RWPE1 (cell line): ENCODE measurements around the gene TUBGCP6.

Experiments
- CTCF ChIA-PET: fragments of 350-600 bp; sonication (Branson Sonifier 250); formaldehyde crosslinking; extraction: SDS; loops from one replicate; lab custom pipeline; 2021; lab: Yijun Ruan, JAX
- POLR2A ChIA-PET: fragments of 400-600 bp; formaldehyde crosslinking; extraction: SDS; loops from one replicate; lab custom pipeline; 2020; ENCODE audit warnings: antibody characterized with exemption; ENCODE audit not compliant: low non-redundant PET; lab: Yijun Ruan, JAX
- DNase-seq: peaks from one replicate; pipeline ENCODE4 v3.0.0; 2012; ENCODE audit warnings: low spot score
- H3K27ac ChIP-seq: fragments of 450-650 bp; 2 replicates; pipeline ENCODE4 v1.5.1; 2017
- TF ChIP-seq, protein P1 (sequence below): fragments of 450-650 bp; conservative IDR thresholded peaks from 2 replicates; pipeline ENCODE4 v1.5.1; 2017; ENCODE audit warnings: low read depth, mild to moderate bottlenecking

TUBGCP6 gene

DNA sequence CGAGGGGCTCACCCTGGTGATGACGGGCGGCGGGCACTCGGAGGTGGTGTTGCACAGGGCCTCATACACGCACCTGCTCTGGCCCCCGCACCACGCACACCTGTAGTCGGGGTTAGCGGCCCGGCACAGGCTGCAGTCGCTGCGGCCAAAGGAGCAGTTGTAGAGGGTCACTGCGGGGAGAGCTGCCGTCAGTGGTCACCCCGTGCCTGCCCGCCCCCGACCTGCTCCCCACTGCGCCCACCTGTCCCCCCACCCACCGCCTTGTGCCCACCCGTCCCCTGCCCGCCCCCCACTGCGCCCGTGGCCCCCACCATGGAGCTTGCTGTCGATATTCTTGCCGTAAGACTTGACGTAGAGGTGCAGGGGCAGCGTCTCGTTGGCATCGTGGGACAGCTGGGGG, 39.0 kb upstream of the TUBGCP6 start:
- POLR2A ChIA-PET: no interaction called here
- TF ChIP-seq, protein P1, sequence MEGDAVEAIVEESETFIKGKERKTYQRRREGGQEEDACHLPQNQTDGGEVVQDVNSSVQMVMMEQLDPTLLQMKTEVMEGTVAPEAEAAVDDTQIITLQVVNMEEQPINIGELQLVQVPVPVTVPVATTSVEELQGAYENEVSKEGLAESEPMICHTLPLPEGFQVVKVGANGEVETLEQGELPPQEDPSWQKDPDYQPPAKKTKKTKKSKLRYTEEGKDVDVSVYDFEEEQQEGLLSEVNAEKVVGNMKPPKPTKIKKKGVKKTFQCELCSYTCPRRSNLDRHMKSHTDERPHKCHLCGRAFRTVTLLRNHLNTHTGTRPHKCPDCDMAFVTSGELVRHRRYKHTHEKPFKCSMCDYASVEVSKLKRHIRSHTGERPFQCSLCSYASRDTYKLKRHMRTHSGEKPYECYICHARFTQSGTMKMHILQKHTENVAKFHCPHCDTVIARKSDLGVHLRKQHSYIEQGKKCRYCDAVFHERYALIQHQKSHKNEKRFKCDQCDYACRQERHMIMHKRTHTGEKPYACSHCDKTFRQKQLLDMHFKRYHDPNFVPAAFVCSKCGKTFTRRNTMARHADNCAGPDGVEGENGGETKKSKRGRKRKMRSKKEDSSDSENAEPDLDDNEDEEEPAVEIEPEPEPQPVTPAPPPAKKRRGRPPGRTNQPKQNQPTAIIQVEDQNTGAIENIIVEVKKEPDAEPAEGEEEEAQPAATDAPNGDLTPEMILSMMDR: no peak
- peak overlapping the region; percentile 91 for H3K27ac ChIP-seq
- DNase-seq: no peak
- CTCF ChIA-PET: no interaction called here

DNA sequence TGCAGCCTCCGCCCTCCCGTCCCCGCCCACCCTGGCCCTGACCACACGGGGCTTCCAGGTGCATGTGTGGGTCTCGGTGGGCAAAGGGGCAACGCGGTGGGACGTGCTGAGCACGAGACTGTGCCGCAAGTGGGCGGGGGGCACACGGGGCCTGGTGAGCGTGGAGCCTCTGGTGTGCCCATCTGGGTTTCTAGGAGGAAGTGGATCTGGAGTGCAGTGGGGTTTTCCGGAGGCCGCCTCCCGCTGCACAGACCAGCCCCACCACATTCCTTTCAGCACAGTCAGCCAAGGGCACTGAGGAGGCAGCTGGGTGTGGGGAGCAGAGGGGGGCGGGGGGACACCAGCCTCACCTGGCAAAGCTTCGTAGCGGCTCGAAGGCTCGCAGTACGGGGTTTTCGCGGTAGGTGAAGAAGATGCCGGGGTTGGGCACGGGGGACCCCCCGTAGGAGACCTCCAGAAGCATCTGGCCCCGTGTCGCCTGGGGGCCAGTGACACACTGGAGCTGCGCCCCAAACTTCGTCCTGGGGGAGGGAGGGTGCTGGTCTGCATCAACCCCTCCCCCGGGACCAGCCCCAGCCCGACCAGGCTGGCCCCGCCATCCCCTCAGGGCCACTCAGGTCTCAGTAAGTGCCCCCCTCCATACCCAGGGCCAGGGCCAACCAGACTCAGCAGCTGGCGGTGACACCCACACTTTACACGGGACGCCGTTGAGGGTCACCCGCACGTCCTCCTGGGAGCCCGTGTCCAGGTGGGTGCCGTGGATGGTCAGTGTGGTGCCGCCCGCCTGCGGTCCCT, 37.7 kb upstream of the TUBGCP6 start:
- TF ChIP-seq, protein P1: no peak
- CTCF ChIA-PET: interaction anchor here (0.8 to 1.1 kb wide), 3 partner anchors 23 to 45 kb away, joined by 3 to 4 read pairs (median 3); no protein-coding TSS in a partner anchor
- H3K27ac ChIP-seq: peak overlapping the region; percentile 91
- POLR2A ChIA-PET: interaction anchor here (0.5 to 1.1 kb wide), 2 partner anchors 15 to 21 kb away, joined by 3 read pairs; no protein-coding TSS in a partner anchor
- DNase-seq: peak; percentile 87

DNA sequence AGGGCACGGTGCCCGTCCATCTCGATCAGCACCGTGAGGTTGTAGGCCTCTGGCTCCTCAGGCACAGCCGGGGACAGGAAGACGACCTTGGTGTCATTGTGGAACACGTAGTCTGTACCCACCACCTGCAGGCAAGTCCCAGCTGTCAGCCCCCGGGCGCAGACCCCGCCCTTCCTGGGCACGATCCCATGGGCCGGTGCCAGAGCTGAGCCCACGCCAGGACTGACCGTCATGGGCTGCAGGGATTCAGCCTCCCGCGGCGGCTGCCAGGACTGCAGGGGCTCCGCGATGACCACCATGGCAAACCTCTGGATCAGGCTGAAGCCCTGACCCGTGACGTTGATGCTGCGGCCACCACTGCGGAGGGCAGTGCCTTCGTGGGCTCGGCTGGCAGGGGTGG, 37.1 kb upstream of the TUBGCP6 start:
- H3K27ac ChIP-seq: peak overlapping the region; percentile 91
- CTCF ChIA-PET: interaction anchor here (1.0 to 1.2 kb wide), 3 partner anchors 9 to 45 kb away, joined by 3 to 4 read pairs (median 3); no protein-coding TSS in a partner anchor
- DNase-seq: no peak
- POLR2A ChIA-PET: interaction anchor here (1.1 kb wide), 1 partner anchor 22 kb away, joined by 3 read pairs; no protein-coding TSS in a partner anchor
- TF ChIP-seq, protein P1: no peak

DNA sequence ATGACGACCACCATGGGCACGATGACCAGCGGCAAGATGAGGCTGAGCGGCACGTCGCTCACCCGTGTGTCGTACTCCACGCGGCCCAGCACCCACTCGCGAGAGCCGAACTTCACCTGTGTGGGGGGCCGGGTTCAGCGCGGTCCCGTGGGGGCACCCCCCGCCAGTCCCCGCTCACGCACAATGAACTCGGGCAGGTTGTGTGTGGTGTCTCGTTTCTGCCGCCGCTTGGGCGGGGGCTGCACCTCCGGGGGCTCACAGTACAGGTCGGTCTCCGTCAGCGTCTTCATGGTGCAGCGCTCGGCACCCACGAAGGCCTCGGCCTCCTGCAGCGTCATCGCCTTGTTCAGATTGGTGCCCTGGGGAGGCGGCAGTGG, 36.5 kb upstream of the TUBGCP6 start:
- no peak for DNase-seq
- H3K27ac ChIP-seq: peak overlapping the region; percentile 91
- CTCF ChIA-PET: interaction anchor here (1.0 to 1.2 kb wide), 2 partner anchors 9 to 25 kb away, joined by 3 to 4 read pairs; no protein-coding TSS in a partner anchor
- POLR2A ChIA-PET: no interaction called here
- TF ChIP-seq, protein P1: no peak

DNA sequence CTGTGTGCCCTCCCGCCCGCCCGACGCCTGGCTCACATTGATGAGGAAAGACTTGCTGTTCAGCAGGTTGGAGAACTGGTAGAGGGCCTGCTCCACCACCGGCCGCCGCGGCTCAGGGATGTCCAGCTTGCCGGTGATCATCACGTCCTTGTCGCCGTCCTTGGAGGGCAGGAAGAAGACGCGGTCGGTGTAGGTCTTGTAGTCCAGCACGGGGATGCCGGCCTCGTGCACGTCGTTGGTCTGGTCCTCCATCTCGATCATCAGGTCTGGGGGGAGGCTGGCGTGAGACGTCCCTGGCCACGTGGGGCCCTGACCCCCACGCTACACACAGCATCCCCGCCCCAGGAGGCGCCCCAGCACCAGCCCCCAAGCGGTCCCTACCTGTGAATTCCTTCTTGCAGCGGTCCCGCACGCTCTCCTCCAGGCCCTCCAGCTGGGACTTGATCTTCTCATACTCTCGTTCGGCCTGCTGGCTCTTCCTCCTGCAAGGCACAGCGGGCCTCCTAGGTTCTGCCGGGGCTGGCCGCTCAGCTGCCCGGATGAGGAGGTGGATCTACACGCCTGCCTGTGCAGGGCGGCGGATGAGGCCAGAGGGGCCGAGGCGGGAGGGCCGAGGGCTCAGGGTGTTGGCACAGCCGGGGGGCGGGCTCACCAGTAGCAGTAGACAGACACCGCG, 36.0 kb upstream of the TUBGCP6 start:
- ChIA-PET CTCF (interaction anchor here (0.6 to 1.2 kb wide), 3 partner anchors 8 to 44 kb away, joined by 3 to 4 read pairs (median 3); no protein-coding TSS in a partner anchor), POLR2A (no interaction called here)
- TF ChIP-seq, protein P1: no peak
- DNase-seq: no peak
- H3K27ac ChIP-seq: peak overlapping the region; percentile 91

DNA sequence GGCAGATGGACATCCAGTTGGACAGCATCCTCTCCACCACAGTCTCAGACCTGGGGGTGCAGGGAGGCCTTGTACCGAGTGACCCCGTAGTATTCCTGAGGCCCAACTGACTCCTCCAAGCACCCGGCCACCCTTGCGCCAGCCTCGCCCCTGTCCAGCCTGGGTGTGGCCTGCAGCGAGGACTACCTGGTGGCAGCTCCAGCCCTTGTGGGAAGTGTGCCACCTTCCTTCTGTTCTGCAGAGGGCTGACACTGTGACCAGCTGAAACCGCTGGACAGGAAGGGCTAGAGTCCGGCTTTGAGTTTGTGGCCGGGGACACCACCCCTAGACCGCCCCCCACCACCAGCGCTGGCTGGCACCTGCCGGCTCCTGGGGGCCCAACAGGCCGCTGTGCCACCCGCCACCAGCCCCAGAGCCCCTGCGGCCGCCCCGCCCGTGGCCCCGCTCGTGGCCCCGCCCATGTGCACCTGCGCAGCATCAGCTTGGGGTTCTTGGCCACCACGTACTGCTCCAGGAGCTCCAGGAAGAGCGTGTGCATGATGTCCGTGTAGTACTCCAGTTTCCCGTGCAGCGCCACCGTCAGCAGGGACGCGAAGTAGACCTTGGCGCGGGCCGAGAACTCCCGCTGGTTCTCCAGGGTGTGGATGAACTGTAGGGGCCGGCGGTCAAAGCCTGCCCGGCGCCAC, 35.3 kb upstream of the TUBGCP6 start:
- TF ChIP-seq, protein P1: no peak
- ChIA-PET CTCF (interaction anchor here (0.6 kb wide), 1 partner anchor 45 kb away, joined by 3 read pairs; no protein-coding TSS in a partner anchor), POLR2A (no interaction called here)
- H3K27ac ChIP-seq: peak overlapping the region; percentile 91
- DNase-seq: no peak
